Measurements from ENCODE around the gene PRDX2.

DNA sequence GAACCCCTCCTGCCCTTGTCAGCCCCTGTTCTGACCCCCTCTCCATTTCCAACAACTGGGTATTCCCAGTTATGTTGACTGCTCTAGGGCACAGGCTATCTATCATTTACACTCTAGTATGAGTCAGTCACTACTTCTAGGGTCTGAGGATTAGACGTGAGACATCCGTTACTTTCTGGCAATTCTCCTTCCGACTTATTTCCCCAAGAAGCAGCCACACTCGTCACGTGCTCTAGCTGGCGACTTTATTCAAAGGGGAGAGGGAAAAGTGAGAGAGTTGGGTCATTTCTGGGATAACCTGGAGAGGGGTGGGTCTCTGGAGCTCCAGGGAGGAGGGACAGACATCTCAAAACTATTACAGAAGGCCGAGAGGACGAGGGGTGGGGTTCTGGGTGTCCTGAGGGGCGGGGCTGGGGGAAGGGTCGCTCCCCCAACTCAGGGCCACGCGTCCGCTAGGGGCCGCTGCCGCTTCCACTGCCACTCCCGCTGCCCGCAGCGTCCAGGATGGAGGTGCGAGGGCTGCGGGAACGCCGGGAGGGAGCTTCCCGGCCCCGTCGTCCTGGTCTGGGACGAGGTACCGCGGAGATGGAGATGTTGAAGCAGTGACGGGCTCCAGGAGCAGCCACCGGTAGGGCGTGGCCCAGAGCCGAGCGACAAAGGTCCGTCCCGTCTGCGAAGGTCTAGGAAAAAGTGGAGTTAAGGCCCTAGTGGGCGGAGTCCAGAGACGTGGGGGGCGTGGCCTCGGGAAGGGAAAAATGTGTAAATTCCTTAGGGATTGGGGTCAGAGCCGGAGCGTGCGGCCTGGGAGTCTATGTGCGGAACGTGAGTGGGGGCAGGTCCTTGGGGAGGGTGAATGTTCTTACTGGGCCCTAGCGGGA is 23.9 kb upstream of the PRDX2 start:
- no peak for TF ChIP-seq POLR2A (IDR thresholded peaks at IDR 0.05)
- TF ChIP-seq, protein P1, sequence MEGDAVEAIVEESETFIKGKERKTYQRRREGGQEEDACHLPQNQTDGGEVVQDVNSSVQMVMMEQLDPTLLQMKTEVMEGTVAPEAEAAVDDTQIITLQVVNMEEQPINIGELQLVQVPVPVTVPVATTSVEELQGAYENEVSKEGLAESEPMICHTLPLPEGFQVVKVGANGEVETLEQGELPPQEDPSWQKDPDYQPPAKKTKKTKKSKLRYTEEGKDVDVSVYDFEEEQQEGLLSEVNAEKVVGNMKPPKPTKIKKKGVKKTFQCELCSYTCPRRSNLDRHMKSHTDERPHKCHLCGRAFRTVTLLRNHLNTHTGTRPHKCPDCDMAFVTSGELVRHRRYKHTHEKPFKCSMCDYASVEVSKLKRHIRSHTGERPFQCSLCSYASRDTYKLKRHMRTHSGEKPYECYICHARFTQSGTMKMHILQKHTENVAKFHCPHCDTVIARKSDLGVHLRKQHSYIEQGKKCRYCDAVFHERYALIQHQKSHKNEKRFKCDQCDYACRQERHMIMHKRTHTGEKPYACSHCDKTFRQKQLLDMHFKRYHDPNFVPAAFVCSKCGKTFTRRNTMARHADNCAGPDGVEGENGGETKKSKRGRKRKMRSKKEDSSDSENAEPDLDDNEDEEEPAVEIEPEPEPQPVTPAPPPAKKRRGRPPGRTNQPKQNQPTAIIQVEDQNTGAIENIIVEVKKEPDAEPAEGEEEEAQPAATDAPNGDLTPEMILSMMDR (IDR thresholded peaks at IDR 0.05 in 4 of 5, conservative IDR thresholded peaks at IDR 0.05 in 1 of 5), result no peak

Measured in gastrocnemius medialis (tissue), 4 donors.